Omental fat pad (tissue), 4 donors: ENCODE measurements around the gene ERICH6B. TPM values are rescaled to one million over a fixed set of nuclear protein-coding genes. Genes with fewer than 3 reads are reported as not detected.

Source experiments
- ATAC-seq: fragments of 150-250 bp; one replicate; pipeline ENCODE4 v1.9.1; 2016; ENCODE audit warnings: mild to moderate bottlenecking, moderate library complexity; ENCODE audit not compliant: low FRiP score
- DNase-seq: peaks from one replicate; pipeline ENCODE4 v3.0.0-alpha.2; 2019; ENCODE audit warnings: low spot score
- total RNA-seq, 4 donors: library from RNA; depleted of rRNA; stranded (reverse); fragments of >200 nt; gene quantifications; one replicate each; pipeline ENCODE4 v1.1.0, GENCODE V29; 2016
- TF ChIP-seq, protein P1 (sequence below), 3 donors: fragments of 450-650 bp; IDR thresholded peaks; one replicate each; pipeline ENCODE4 v1.5.1; 2016 to 2017; ENCODE audit warnings: antibody characterized with exemption in 3 of 3, mild to moderate bottlenecking in 3 of 3, moderate library complexity in 2 of 3

ERICH6B gene
- total RNA-seq, 4 donors from 2014 or later: not detected

DNA sequence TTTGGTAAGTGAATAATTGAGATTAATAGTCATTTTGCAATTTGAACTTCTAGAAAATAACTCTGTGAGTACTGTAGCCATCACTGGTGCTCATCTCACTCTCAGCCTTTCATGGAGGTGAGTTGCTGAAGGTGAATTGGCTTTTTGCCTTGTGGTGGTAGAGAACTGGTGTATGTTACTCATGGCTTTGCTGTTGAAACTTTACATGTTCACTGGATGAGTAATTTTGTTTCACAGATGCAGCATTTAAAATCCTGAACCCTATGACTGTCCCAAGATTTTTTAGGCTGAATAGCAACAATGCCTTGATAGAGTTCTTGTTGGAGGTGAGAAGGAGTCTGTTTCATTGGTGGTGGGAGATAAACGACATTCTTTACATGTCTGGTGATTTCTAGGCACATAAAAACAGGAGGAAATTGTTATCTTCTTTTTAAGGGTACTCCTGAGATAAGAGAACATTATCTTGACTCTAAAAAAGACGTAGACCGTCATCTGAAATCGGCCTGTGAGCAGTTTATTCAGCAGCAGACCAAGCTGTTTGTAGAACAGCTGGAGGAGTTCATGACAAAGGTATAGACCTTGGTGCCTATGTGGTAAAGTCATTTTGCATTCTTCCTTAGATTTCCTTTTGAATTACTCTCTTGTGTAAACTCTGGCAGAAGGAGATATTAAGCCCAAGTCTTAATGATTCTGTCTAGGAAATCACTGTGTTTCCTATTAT is 96.9 kb downstream of the ERICH6B start:
- DNase-seq: no peak
- no peak for ATAC-seq
- TF ChIP-seq, protein P1, sequence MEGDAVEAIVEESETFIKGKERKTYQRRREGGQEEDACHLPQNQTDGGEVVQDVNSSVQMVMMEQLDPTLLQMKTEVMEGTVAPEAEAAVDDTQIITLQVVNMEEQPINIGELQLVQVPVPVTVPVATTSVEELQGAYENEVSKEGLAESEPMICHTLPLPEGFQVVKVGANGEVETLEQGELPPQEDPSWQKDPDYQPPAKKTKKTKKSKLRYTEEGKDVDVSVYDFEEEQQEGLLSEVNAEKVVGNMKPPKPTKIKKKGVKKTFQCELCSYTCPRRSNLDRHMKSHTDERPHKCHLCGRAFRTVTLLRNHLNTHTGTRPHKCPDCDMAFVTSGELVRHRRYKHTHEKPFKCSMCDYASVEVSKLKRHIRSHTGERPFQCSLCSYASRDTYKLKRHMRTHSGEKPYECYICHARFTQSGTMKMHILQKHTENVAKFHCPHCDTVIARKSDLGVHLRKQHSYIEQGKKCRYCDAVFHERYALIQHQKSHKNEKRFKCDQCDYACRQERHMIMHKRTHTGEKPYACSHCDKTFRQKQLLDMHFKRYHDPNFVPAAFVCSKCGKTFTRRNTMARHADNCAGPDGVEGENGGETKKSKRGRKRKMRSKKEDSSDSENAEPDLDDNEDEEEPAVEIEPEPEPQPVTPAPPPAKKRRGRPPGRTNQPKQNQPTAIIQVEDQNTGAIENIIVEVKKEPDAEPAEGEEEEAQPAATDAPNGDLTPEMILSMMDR (IDR thresholded peaks at IDR 0.05): no peak

DNA sequence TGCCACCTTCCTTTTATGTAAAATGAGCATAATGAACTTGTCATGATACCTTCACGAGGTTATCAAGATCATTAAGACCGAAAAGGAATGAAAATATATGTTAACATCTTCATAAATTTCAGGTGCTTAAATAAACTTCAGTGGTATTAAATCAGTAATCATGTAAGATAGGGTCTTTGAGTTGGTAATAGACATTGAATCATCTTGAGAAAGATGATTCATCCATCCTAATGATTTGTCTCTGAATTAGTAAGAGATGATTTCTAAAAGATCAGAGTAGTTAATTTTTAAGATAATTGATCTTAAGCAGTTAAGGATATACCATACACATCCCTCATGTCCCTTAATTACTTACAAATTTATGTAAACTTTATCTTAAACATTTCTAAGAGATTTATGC is 98.8 kb downstream of the ERICH6B start:
- ATAC-seq (no peak), DNase-seq (no peak)
- TF ChIP-seq, protein P1 (IDR thresholded peaks at IDR 0.05): no peak

DNA sequence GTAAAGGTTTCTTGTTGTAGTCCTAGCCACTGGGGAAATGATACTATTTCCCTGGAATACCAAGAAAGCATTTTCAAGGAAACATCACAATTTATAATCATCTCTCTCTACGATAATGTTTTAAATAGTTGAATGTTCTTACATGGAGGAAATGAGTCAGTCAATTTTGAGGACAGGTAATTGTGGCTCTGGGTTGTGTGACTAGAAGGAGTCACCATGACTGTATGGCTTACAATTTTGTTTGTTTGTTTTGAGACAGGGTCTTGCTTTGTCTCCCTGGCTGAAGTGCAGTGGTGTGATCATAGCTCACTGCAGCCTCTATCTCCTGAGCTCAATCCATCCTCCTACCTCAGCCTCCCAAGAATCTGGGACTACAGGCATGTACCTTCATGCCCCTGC is 103.4 kb downstream of the ERICH6B start:
- no peak for DNase-seq
- no peak for ATAC-seq
- TF ChIP-seq, protein P1 (IDR thresholded peaks at IDR 0.05): no peak

DNA sequence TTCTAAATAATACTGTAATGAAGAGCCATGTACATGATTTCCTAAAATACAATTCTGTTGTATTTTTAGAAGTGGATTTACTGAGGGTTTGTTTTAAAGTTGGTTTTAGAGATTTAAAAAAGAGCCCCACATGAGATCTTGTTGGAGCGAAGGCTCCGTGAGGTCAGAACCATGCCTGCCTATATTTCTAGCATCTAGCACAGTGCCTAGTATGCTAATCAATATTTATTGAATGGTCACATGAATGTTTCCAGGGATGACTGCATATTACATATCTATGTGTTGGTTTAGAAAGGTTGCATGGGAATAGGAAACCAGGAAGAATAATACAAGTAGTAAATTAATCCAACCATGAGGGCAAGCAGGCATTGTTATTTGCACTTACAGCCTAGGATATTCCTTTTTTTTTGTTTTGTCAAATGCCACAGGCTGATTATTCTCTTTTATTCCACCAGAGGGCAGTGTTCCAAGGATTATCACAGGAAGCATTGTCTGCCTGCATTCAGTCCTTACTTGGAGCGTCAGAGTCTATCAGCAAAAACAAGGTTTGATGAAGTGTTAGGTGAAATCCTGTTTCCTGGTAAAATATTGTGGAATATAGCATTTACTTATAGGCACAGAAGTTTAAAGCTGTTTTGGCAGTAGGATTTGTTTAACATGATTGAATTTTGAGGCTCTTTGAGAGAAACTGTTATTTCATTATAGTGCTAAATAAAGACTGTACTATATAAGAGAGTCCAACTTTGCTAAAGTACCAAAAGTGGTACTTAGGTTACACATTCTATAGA is 104.0 kb downstream of the ERICH6B start:
- TF ChIP-seq, protein P1 (IDR thresholded peaks at IDR 0.05): peak in 2 of 3 donors; percentile 33 to 58
- ATAC-seq (peak; percentile 69), DNase-seq (no peak)

DNA sequence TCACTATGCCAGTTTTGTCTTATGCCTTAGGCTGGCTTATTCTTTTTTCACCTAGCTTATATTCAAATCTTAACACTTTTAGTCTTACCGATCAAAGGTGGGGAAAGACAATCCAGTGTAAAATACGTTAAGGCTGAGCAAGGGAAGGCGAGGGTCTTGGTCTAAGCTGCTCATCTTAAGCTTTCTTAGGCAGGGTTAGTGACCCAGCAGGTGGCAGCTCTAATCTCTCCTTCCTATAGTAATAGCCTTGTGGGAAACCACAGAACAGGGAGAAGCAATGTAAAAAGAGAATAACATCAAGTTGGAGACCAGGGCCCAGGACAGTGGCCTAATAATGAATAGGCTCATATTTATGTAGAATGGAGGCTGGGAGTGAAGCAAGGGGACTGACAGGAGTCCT is 104.9 kb downstream of the ERICH6B start:
- no peak for ATAC-seq
- DNase-seq: no peak
- TF ChIP-seq, protein P1 (IDR thresholded peaks at IDR 0.05): no peak

DNA sequence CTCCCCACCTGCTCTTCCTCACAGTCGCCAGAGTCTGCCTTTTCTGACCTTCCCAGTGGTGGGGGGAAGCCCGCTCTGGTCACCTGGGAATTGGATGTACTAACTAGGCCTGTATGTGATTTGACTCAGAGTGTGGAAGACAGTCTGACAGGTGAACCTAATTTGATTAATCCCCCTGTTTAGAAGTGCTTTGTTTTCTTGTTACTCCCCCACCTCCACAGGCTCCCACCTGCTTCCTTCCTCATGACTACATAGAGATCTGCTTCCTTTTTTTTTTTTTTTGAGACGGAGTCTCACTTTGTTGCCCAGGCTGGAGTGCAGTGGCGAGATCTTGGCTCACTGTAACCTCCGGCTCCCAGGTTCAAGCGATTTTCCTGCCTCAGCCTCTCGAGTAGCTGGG is 106.8 kb downstream of the ERICH6B start:
- ATAC-seq: no peak
- TF ChIP-seq, protein P1 (IDR thresholded peaks at IDR 0.05): no peak
- no peak for DNase-seq
